ENCODE data around the gene FBLN5. TPM values are rescaled to one million over a fixed set of nuclear protein-coding genes. Genes with fewer than 3 reads are reported as not detected.

The FBLN5 gene
- total RNA-seq, 6 experiments from 2014 or later, result 127 to 242 (median 205) TPM

DNA sequence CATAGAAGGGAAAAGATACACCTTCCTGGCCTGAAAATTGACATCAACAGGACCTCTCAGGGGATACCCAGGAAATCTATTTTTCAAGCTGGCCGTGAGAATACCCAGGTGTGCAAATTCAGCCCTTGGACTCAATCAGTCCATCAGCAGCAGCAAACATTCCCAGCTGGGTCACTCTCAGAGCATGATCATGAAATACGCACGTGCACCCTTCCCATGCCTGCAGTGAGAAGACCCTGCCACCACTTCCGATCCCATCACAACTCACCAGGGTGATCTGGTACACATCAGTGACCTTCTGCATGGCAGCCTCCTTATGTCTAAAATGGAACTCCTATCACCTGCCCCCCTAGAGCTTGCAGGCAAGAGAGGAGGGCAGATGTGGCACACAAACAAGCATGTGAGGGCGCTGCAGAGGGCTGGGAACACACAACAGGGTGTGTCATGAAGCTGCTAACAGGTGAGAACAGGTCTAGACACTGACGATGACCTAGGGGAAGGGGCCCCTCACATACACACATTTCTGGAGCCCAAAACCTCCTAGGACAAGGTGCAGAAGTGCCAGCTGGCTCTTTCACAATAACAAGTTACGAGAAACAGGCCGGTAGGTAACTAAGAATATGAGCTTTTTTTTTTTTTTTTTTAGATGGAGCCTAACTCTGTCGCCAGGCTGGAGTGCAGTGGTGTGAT lies 42.4 kb downstream of the FBLN5 start:
- Mint-ChIP-seq H3K4me1 (ENCODE audit: low read depth) (no peaks in the 10 kb centered on the region; the same call in 1 of the 2 replicates), H3K27me3 (ENCODE audit: insufficient read depth) (no peaks in the 10 kb centered on the region; the same call in 1 of the 2 replicates), H3K36me3 (ENCODE audit: low read depth) (peaks cover 12% of the 10 kb centered on the region), H3K27ac (no peak overlapping the region), H3K9me3 (no peaks in the 10 kb centered on the region), H3K4me3 (no peak overlapping the region)
- TF ChIP-seq, protein P1, sequence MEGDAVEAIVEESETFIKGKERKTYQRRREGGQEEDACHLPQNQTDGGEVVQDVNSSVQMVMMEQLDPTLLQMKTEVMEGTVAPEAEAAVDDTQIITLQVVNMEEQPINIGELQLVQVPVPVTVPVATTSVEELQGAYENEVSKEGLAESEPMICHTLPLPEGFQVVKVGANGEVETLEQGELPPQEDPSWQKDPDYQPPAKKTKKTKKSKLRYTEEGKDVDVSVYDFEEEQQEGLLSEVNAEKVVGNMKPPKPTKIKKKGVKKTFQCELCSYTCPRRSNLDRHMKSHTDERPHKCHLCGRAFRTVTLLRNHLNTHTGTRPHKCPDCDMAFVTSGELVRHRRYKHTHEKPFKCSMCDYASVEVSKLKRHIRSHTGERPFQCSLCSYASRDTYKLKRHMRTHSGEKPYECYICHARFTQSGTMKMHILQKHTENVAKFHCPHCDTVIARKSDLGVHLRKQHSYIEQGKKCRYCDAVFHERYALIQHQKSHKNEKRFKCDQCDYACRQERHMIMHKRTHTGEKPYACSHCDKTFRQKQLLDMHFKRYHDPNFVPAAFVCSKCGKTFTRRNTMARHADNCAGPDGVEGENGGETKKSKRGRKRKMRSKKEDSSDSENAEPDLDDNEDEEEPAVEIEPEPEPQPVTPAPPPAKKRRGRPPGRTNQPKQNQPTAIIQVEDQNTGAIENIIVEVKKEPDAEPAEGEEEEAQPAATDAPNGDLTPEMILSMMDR (IDR thresholded peaks at IDR 0.05), result no peak
- DNase-seq, result no peak

DNA sequence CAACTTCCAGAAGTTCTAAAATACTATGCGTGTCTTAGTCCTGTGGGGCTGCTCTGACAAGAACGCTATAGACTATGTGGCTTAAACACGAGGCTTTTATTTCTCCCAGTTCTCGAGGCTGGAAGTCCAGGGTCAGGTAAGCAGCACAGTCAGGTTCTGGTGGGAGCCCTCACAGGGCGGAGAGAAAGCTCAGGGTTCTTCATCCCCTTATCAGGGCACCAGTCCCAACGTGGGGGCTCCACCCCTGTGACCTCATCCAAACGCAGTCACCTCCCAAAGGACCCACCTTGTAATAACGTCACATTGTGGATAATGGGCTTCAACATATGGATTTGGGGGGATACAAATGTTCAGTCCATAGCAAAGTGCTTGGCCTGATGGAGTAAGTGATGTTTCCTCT lies 43.0 kb downstream of the FBLN5 start:
- peaks cover 6% of the 10 kb centered on the region for H3K4me1 Mint-ChIP-seq (ENCODE audit: low read depth)
- H3K9me3 Mint-ChIP-seq, result no peaks in the 10 kb centered on the region
- no peak for DNase-seq
- TF ChIP-seq, protein P1 (IDR thresholded peaks at IDR 0.05), result no peak
- H3K27ac Mint-ChIP-seq, result no peak overlapping the region
- no peaks in the 10 kb centered on the region; the same call in 1 of the 2 replicates for H3K27me3 Mint-ChIP-seq (ENCODE audit: insufficient read depth)
- peaks cover 10% of the 10 kb centered on the region; the same call in 1 of the 2 replicates for H3K36me3 Mint-ChIP-seq (ENCODE audit: low read depth)
- H3K4me3 Mint-ChIP-seq, result no peak overlapping the region

DNA sequence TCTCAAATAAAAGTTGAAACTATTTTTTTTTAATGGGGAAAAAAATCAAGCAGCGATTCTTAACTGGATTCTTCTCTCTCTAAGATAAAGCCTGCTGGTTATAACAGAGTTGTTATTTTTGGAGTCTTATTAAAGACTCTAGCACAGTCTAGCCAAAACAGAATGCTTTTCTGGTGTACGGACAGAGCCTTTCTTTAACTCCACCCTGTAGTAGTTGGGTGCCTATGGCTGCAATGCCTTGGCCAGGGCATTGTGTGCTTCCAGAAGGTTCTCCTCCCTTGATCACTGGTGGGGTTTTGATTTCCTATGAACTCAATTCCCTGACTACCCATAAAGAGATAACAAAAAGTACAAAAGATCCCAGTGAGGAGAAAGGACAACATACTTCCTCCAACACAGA lies 44.4 kb downstream of the FBLN5 start:
- TF ChIP-seq, protein P1 (IDR thresholded peaks at IDR 0.05), result no peak
- Mint-ChIP-seq H3K27me3 (ENCODE audit: insufficient read depth) (no peaks in the 10 kb centered on the region; the same call in 1 of the 2 replicates), H3K4me3 (no peak overlapping the region), H3K36me3 (ENCODE audit: low read depth) (peaks cover 10% of the 10 kb centered on the region; the same call in 1 of the 2 replicates), H3K4me1 (ENCODE audit: low read depth) (peaks cover 11% of the 10 kb centered on the region), H3K9me3 (no peaks in the 10 kb centered on the region), H3K27ac (no peak overlapping the region)
- DNase-seq, result no peak

DNA sequence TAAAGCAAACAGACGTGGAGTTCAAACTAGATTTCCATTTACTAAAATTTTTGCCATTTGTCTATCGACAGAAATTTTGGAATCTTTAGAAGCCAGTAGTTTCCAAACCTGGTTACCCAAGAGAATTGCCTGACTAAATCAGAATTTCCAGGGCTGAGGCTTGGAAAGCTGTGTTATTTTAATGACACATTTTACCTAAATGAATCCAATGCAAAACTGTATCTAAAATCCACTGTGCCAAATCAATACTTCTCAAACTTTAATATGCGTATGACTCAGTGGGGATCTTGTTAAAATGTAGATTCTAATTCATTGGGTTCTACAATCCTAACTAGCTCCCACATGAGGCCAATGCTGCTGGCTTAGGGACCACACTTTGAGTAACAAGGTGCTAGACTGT lies 45.2 kb downstream of the FBLN5 start:
- Mint-ChIP-seq H3K36me3 (ENCODE audit: low read depth) (peaks cover 6% of the 10 kb centered on the region; the same call in 1 of the 2 replicates), H3K4me1 (ENCODE audit: low read depth) (peaks cover 16% of the 10 kb centered on the region), H3K9me3 (no peaks in the 10 kb centered on the region), H3K4me3 (no peak overlapping the region), H3K27ac (no peak overlapping the region), H3K27me3 (ENCODE audit: insufficient read depth) (no peaks in the 10 kb centered on the region; the same call in 1 of the 2 replicates)
- TF ChIP-seq, protein P1 (IDR thresholded peaks at IDR 0.05), result no peak
- no peak for DNase-seq

DNA sequence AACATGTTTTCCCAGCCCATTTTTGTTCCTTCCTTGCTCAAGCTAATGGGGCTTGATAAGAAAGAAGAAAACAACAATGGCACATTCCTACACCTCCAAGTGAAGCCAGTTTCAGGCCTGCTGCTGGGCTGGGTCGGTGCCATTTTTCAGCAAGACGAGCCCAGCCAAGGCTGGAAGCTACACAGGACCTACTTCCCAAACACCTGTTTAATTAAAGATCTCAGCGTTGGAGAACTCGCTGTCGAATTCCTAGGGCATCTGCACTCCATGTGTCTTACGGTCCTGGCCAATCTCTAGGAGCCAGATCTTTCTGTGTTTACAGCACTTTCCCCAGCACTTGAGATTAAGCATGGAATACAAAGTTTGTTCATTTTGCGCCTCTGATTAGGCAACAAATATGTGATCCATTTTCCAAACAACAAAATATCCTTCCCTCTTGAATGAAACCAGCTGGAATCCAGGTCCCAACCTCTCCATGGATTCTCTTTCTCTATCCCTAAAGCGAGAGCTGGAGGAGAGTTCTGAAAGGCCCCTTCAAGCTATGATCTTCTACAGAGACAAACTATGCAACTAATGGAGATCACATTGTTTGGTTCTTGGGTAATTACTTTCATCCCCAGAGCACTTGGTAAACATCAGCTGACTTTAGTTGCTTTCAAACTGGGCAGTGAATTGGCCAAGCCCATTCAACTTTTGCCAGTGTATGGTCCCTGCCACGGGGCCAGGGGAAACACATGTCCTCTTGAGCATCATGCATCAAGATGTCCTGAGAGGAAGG lies 45.9 kb downstream of the FBLN5 start:
- no peaks in the 10 kb centered on the region for H3K36me3 Mint-ChIP-seq (ENCODE audit: low read depth)
- no peaks in the 10 kb centered on the region; the same call in 1 of the 2 replicates for H3K27me3 Mint-ChIP-seq (ENCODE audit: insufficient read depth)
- no peak for DNase-seq
- H3K4me3 Mint-ChIP-seq, result no peak overlapping the region
- peaks cover 21% of the 10 kb centered on the region for H3K4me1 Mint-ChIP-seq (ENCODE audit: low read depth)
- TF ChIP-seq, protein P1 (IDR thresholded peaks at IDR 0.05), result no peak
- no peaks in the 10 kb centered on the region for H3K9me3 Mint-ChIP-seq
- H3K27ac Mint-ChIP-seq, result no peak overlapping the region
